Neural progenitor cell (in vitro differentiated cells): ENCODE measurements around the gene FAM50A. TPM values are rescaled to one million over a fixed set of nuclear protein-coding genes. Genes with fewer than 3 reads are reported as not detected.

ENCODE experiments used
- DNase-seq: peaks from one replicate; pipeline ENCODE4 v3.0.0-alpha.2; 2016; ENCODE audit warnings: low spot score
- H2AFZ ChIP-seq: fragments of 200-600 bp; sonication (generic); replicated peaks from 2 replicates; pipeline ENCODE4 v1.6.1; 2016; ENCODE audit warnings: antibody characterized with exemption
- H3F3A ChIP-seq: fragments of 200-600 bp; sonication (generic); 2 replicates; pipeline ENCODE4 v1.6.1; 2016; ENCODE audit warnings: antibody characterized with exemption, low read depth
- H3K27ac ChIP-seq: fragments of 200-600 bp; sonication (generic); 2 replicates; pipeline ENCODE4 v1.5.1; 2016; ENCODE audit warnings: mild to moderate bottlenecking
- H3K27me3 ChIP-seq: fragments of 200-600 bp; sonication (generic); 2 replicates; pipeline ENCODE4 v1.6.1; 2016; ENCODE audit warnings: mild to moderate bottlenecking, moderate library complexity
- H3K36me3 ChIP-seq: fragments of 200-600 bp; sonication (generic); 2 replicates; pipeline ENCODE4 v1.5.1; 2016
- H3K4me1 ChIP-seq: fragments of 200-600 bp; sonication (generic); 2 replicates; pipeline ENCODE4 v1.6.1; 2016; ENCODE audit warnings: mixed run types
- H3K4me2 ChIP-seq: fragments of 200-600 bp; sonication (generic); 2 replicates; pipeline ENCODE4 v1.6.1; 2016
- H3K4me3 ChIP-seq: fragments of 200-600 bp; sonication (generic); 2 replicates; pipeline ENCODE4 v1.5.1; 2016
- H3K79me2 ChIP-seq: fragments of 200-600 bp; sonication (generic); 2 replicates; pipeline ENCODE4 v1.6.1; 2016; ENCODE audit warnings: low read depth
- H3K9ac ChIP-seq: fragments of 200-600 bp; sonication (generic); 2 replicates; pipeline ENCODE4 v1.6.1; 2016
- H3K9me3 ChIP-seq: fragments of 200-600 bp; sonication (generic); 2 replicates; pipeline ENCODE4 v1.5.1; 2016; ENCODE audit warnings: low read depth
- H4K20me1 ChIP-seq: fragments of 200-600 bp; sonication (generic); 2 replicates; pipeline ENCODE4 v1.6.1; 2016; ENCODE audit warnings: low read depth
- H3K27ac Mint-ChIP-seq: 3 replicates; pipeline ENCODE4 v1.8.0; 2021; ENCODE audit warnings: mixed read lengths
- H3K27me3 Mint-ChIP-seq: 2 replicates; pipeline ENCODE4 v1.8.0; 2022; ENCODE audit warnings: low read depth, mild to moderate bottlenecking, inconsistent platforms, moderate library complexity, mixed read lengths; ENCODE audit not compliant: insufficient read depth
- H3K36me3 Mint-ChIP-seq: 3 replicates; pipeline ENCODE4 v1.8.0; 2021; ENCODE audit warnings: mixed read lengths
- H3K4me1 Mint-ChIP-seq: 3 replicates; pipeline ENCODE4 v1.8.0; 2021; ENCODE audit warnings: mixed read lengths
- H3K4me3 Mint-ChIP-seq: 3 replicates; pipeline ENCODE4 v1.8.0; 2021; ENCODE audit warnings: mild to moderate bottlenecking, moderate library complexity, mixed read lengths
- H3K9me3 Mint-ChIP-seq: 3 replicates; pipeline ENCODE4 v1.8.0; 2020; ENCODE audit warnings: mixed read lengths
- EZH2 ChIP-seq: fragments of 200-600 bp; sonication (generic); IDR thresholded peaks from 2 replicates; pipeline ENCODE4 v1.6.1; 2017; ENCODE audit warnings: antibody characterized with exemption, mild to moderate bottlenecking, moderate library complexity
- EZH2phosphoT487 ChIP-seq: fragments of 200-600 bp; sonication (generic); IDR thresholded peaks from 2 replicates; pipeline ENCODE4 v1.6.1; 2017; ENCODE audit warnings: antibody characterized with exemption
- total RNA-seq: library from RNA; depleted of rRNA; stranded (reverse); fragments of >200 nt; gene quantifications from 2 replicates; pipeline ENCODE4 v1.2.3, GENCODE V29; 2015; ENCODE audit warnings: low replicate concordance
- TF ChIP-seq, protein P1 (sequence below): fragments of 200-600 bp; sonication (generic); IDR thresholded peaks from 2 replicates; pipeline ENCODE4 v1.5.1; 2017; ENCODE audit warnings: antibody characterized with exemption, mild to moderate bottlenecking

The FAM50A gene
- total RNA-seq, 1 donor from 2014 or later, result 30.4 TPM

DNA sequence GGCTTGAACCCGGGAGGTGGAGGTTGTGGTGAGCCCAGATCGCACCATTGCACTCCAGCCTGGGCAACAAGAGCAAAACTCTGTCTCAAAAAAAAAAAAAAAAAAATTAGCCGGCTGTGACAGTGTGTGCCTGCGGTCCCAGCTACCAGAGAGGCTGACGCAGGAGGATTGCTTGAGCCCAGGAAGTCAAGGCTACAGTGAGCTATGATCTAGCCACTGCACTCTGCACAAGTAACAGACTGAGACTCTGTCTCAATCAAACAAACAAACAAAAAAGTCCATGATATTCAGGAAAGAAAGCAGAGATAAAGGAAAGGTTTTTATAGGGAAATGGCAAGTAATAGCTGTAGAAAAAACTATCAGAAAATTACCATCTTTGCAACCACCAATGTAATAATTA lies 37.3 kb downstream of the FAM50A start:
- H3K4me3 ChIP-seq, result no peak overlapping the region
- Mint-ChIP-seq H3K27ac (peak overlapping the region; percentile 91), H3K9me3 (peaks cover 28% of the 10 kb centered on the region), H3K4me3 (no peak overlapping the region), H3K4me1 (peaks cover 5% of the 10 kb centered on the region), H3K36me3 (peaks cover 4% of the 10 kb centered on the region), H3K27me3 (peaks cover 6% of the 10 kb centered on the region)
- no peaks in the 10 kb centered on the region for H3K9me3 ChIP-seq
- no peaks in the 10 kb centered on the region for H3K4me1 ChIP-seq
- H4K20me1 ChIP-seq, result no peaks in the 10 kb centered on the region
- H2AFZ ChIP-seq, result no peak overlapping the region
- H3K4me2 ChIP-seq, result no peak overlapping the region
- no peak for DNase-seq
- TF ChIP-seq, protein P1, sequence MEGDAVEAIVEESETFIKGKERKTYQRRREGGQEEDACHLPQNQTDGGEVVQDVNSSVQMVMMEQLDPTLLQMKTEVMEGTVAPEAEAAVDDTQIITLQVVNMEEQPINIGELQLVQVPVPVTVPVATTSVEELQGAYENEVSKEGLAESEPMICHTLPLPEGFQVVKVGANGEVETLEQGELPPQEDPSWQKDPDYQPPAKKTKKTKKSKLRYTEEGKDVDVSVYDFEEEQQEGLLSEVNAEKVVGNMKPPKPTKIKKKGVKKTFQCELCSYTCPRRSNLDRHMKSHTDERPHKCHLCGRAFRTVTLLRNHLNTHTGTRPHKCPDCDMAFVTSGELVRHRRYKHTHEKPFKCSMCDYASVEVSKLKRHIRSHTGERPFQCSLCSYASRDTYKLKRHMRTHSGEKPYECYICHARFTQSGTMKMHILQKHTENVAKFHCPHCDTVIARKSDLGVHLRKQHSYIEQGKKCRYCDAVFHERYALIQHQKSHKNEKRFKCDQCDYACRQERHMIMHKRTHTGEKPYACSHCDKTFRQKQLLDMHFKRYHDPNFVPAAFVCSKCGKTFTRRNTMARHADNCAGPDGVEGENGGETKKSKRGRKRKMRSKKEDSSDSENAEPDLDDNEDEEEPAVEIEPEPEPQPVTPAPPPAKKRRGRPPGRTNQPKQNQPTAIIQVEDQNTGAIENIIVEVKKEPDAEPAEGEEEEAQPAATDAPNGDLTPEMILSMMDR, result no peak
- no peak for TF ChIP-seq EZH2phosphoT487
- TF ChIP-seq EZH2, result no peak
- H3K9ac ChIP-seq, result no peak overlapping the region
- H3K79me2 ChIP-seq, result no peaks in the 10 kb centered on the region
- H3F3A ChIP-seq, result no peaks in the 10 kb centered on the region
- no peak overlapping the region for H3K27ac ChIP-seq
- H3K36me3 ChIP-seq, result no peaks in the 10 kb centered on the region
- no peaks in the 10 kb centered on the region for H3K27me3 ChIP-seq

DNA sequence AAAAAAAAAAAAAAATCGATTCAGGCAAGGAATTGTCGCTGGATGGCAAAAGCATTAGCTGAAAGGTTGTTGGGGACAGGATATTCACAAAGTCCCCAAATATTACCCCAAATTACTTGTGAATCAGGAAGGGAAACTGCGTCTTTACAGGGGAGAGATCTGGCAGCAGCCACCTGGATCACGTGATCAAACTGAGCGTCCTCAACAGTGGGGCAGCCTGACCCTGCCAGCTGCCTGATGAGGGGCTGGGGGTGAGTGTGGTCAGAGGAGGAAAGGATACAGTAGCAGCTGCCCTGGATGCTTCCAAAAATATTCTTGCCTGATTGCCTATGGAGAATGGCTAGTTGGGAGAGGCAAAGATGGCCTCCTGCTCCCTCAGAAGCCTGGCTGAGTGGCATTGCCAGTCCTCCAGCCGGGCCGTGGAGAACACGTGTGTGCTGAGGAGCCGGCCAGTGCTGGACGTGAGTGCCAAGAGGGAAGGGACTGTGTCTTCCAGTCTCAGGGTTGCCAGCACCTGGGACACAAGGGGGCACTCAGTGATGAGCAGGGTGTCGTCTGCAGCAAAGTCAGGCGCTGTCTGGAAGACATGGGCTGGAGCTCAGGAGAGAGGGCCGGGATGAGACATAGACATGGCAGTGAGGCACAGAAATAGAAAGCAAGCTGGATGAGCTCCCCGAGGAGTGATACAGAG lies 38.1 kb downstream of the FAM50A start:
- peaks cover 25% of the 10 kb centered on the region for H3K9me3 Mint-ChIP-seq

DNA sequence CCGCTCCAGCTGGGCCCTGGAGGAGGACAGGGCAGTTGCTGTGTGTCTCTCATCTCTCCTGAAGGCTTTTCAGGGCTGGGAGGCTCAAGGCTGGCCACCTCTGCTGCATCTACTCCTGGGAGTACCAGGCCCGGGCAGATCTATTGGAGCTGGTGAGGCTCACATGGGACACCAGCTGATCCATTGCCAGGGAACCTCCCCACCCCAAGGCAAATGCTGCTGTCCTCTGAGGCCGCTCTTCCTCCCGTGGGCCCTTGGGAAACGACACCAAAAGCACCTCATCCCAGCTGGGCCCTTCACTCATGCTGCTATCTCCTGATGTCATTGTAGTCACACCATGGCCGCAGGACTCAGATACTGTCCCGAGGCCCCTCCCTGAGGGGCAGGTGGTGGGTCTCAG lies 38.8 kb downstream of the FAM50A start:
- no peaks in the 10 kb centered on the region for H3K36me3 ChIP-seq
- no peaks in the 10 kb centered on the region for H4K20me1 ChIP-seq
- no peak overlapping the region for H3K4me2 ChIP-seq
- no peaks in the 10 kb centered on the region for H3K9me3 ChIP-seq
- Mint-ChIP-seq H3K4me1 (peaks cover 5% of the 10 kb centered on the region), H3K9me3 (peaks cover 23% of the 10 kb centered on the region), H3K4me3 (no peak overlapping the region), H3K27ac (no peak overlapping the region), H3K27me3 (peaks cover 6% of the 10 kb centered on the region), H3K36me3 (peaks cover under 1% of the 10 kb centered on the region)
- H3K9ac ChIP-seq, result no peak overlapping the region
- H3K79me2 ChIP-seq, result no peaks in the 10 kb centered on the region
- DNase-seq, result no peak
- H2AFZ ChIP-seq, result no peak overlapping the region
- H3K27ac ChIP-seq, result no peak overlapping the region
- H3K27me3 ChIP-seq, result no peaks in the 10 kb centered on the region
- H3F3A ChIP-seq, result peaks cover 3% of the 10 kb centered on the region
- TF ChIP-seq, protein P1, result no peak
- TF ChIP-seq EZH2 (no peak), EZH2phosphoT487 (no peak)
- no peak overlapping the region for H3K4me3 ChIP-seq
- H3K4me1 ChIP-seq, result no peaks in the 10 kb centered on the region

More for the DNA sequence above, 38.1 kb downstream of the FAM50A start:
- TF ChIP-seq EZH2, result no peak
- Mint-ChIP-seq H3K4me1 (peaks cover 5% of the 10 kb centered on the region), H3K27ac (no peak overlapping the region), H3K4me3 (no peak overlapping the region), H3K36me3 (no peaks in the 10 kb centered on the region), H3K27me3 (peaks cover 6% of the 10 kb centered on the region)
- no peak overlapping the region for H3K4me2 ChIP-seq
- no peaks in the 10 kb centered on the region for H3K4me1 ChIP-seq
- H4K20me1 ChIP-seq, result no peaks in the 10 kb centered on the region
- H3F3A ChIP-seq, result peaks cover 3% of the 10 kb centered on the region
- no peaks in the 10 kb centered on the region for H3K36me3 ChIP-seq
- DNase-seq, result no peak
- no peak overlapping the region for H2AFZ ChIP-seq
- H3K9ac ChIP-seq, result no peak overlapping the region
- H3K9me3 ChIP-seq, result no peaks in the 10 kb centered on the region
- H3K27me3 ChIP-seq, result no peaks in the 10 kb centered on the region
- H3K27ac ChIP-seq, result no peak overlapping the region
- H3K79me2 ChIP-seq, result no peaks in the 10 kb centered on the region
- no peak overlapping the region for H3K4me3 ChIP-seq

DNA sequence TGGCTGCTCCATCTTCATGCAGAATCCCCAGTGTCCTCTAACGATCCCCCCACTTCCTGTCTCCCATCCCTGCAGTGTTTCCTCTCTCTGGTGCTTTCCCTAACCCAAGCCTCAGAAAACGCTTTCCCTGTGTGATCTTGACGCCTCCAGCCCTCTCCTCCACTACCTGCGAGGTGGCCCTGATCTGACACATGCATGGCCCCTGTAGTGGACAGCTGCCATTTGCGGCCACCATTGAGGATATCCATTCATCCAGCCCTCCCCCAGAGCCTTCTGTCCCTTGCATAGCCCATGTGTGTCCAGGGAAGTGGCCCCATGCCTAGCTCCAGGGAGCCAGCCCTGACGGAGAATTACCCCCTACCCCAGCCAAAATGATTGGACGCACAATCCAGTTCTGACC lies 39.4 kb downstream of the FAM50A start:
- H3K9me3 ChIP-seq, result no peaks in the 10 kb centered on the region
- H3K36me3 Mint-ChIP-seq, result peaks cover 4% of the 10 kb centered on the region
- H3F3A ChIP-seq, result peaks cover 3% of the 10 kb centered on the region
- no peaks in the 10 kb centered on the region for H3K4me1 ChIP-seq
- no peak for DNase-seq
- no peaks in the 10 kb centered on the region for H4K20me1 ChIP-seq
- H3K4me3 ChIP-seq, result no peak overlapping the region
- H3K79me2 ChIP-seq, result no peaks in the 10 kb centered on the region
- H3K27ac ChIP-seq, result no peak overlapping the region
- H2AFZ ChIP-seq, result no peak overlapping the region
- H3K4me3 Mint-ChIP-seq, result peak overlapping the region; percentile 36
- H3K27me3 Mint-ChIP-seq, result peaks cover 6% of the 10 kb centered on the region
- peaks cover 20% of the 10 kb centered on the region for H3K9me3 Mint-ChIP-seq
- H3K27me3 ChIP-seq, result no peaks in the 10 kb centered on the region
- no peak for TF ChIP-seq EZH2
- TF ChIP-seq EZH2phosphoT487, result no peak
- TF ChIP-seq, protein P1, result no peak
- H3K36me3 ChIP-seq, result no peaks in the 10 kb centered on the region
- H3K9ac ChIP-seq, result no peak overlapping the region
- no peak overlapping the region for H3K27ac Mint-ChIP-seq
- peaks cover 5% of the 10 kb centered on the region for H3K4me1 Mint-ChIP-seq
- H3K4me2 ChIP-seq, result no peak overlapping the region
